GM19452 (cell line): ENCODE results near the gene COPS8.

Source experiments
- ATAC-seq: cut with Tn5 transposase; IDR thresholded peaks from one replicate; pipeline ENCODE4 v1.9.1; 2021; ENCODE audit not compliant: unreplicated experiment

Gene COPS8

DNA sequence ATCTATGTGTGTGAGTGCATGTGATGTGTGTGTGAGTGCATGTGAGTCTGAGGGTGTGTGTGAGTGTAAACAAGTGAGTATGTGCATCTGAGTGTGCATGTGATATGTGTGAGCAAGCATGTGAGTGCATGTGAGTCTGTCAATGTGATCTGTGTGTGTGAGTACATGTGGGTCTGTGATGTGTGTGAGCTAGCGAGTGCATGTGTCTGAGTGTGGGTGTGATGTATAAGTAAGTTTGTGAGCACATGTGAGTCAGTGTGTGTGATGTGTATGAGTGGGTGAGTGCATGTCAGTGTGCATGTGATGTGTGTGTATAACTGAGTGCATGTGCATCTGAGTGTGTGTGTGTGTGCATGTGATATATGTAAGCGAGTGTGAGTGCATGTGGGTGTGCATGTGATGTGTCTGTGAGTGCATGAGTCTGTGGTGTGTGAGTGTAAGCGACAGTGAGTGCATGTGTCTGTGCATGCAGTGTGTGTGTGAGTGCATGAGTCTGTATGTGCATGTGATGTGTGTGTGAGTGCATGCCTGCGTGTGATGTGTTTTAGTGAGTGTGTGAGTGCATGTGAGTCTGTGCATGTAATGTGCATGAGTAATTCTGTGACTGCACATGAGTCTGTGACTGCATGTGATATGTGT, 44.1 kb downstream of the COPS8 start:
- no peak for ATAC-seq

GRCh38 chr2:237130562-237131421, 45.1 kb downstream of the COPS8 start:
- ATAC-seq = no peak

- no peak for ATAC-seq
These were observed 46.3 kb downstream of the COPS8 start for GRCh38 chr2:237131749-237132533.

DNA sequence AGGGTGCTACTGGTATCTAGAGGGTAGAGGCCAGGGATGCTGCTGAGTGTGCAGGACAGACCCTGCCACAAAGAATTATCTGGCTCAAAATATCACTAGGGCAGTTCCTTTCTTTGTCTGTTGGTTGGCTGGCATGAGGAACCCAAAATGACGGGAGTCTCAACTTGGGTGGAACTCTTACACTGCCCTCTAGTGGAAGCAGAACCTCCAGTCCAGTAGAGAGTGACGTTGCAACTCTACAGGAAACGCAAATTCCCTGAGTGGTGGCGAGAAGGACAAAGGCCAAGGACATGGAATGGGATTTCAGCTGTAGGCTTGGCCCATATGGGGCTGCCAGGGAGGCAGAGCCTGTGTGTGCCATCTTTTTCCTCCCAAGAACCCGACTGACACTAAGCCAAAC, 47.1 kb downstream of the COPS8 start:
- no peak for ATAC-seq

- ATAC-seq = no peak
These were observed 48.9 kb downstream of the COPS8 start for GRCh38 chr2:237134321-237135230.

DNA sequence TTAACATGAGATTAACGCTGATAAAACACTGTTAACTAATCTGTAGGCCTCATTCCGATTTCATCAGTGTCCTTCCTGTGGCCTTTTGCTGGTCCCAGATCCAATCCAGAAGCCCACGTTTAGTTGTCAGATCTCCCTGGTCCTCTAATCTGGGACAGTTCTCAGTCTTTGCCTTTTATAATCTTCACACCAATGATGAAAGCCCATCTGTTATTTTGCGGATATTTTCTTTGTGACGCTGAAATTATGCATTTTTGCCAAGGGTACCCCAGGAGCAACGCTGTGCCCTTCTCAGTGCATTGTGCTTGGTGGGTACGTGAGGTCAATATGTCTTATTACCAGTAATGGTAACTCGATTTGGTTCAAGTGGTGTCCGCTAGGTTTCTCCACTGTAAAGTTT, 51.1 kb downstream of the COPS8 start:
- ATAC-seq = no peak

- no peak for ATAC-seq
These were observed 52.1 kb downstream of the COPS8 start for GRCh38 chr2:237137626-237138323.

DNA sequence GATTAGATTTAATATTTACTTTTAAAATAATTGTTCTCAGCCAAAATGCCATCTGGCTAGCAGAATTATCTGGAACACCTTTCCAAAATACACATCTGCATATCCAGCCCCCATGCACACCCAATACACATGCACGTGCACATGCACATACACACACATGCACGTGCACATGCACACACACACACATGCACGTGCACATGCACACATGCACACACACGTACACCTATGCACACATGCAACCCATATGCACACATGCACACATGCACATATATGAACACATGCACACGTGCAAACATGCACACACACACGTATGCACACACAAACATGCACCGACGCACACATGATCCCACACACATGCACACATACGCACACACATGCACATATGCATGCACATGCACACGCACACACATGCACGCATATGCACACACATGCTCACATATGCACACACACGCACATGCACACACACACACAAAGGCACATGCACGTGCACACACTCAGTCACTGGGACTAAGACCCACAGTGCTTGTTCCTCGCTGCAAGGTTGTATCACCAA, 53.5 kb downstream of the COPS8 start:
- no peak for ATAC-seq

DNA sequence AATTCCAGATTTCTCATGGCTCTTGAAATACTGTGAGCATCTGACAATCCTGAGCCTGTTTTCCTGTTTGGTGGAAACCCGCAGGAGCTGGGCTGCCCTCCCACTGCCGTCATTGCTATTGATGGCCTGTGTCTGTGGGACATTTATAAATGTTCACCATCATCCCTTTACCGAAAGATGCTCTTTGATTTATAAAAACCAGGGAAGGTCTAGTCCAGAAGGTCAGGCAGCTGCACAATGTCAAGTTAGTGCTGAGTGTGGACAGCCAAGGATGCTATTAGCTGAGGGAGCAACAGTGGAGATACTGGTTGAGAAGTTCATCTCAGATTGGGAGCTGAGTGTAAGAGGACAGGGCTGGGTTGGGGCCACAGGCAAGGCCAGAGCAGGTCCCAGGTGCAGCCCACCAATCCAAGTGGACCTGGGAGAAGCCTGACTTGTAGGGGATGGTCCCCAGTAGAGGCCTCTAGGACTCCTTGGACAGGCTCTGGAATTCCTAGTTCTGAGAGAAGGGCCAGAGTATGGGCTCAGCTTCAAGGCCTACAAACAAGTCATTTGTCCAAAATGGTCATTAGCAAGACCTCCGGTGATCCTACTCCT, 55.1 kb downstream of the COPS8 start:
- ATAC-seq = no peak

- ATAC-seq = no peak
These were observed 55.9 kb downstream of the COPS8 start for GRCh38 chr2:237141571-237142051.

- ATAC-seq = no peak
These were observed 57.4 kb downstream of the COPS8 start for GRCh38 chr2:237143118-237143517.

DNA sequence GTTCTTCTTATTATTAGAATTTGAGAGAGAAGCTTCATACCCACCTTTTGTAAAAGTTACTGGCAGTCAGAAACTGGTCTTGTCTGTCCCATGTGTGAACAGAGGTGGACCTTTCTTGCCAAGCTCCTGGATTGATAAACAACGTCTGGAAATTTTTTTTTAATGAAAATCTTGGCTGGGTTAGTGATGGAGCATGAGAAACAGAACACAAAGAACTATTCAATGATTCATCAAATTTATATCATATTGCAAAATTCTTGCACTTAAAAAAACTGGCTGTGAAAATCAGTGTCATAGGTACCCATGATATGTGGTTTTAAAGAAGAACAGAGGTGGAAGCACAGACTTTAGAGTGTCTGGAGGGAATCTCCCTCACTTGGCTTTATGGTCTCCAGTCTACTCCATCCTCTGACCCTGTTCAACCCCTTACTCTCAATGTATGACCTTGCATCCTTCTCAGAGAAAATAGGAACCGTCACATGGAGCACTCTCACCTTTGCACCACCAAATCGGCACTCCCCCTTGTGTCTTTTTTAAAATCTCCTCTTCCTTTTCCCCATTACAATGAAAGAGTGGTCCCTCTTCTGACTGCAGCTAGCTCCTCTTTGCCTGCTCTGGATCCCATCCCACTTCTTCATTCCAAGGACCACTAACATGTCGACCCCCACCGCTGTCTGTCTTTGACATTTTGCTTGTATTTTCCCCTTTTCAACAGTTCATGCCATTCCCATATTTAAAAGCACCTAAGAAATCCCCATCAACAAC, 58.2 kb downstream of the COPS8 start:
- ATAC-seq = no peak

DNA sequence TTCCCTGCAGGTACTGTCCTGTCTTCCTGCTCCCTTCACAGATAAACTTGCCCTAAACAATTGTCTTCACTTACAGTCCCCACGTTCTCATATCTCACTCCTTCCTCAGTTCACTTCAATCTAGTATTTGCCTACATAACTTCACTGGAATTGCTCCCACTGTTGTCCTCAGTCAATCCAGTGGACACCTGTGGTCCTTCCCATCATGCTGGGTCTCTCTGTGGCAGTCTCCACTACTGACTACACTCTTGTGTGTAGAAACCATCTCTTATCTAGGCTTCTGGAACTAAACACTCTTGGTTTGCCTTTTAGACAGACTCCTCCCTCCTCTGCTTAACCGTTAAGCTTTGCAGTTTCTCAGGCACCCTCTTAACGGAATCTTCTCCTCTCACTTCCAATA, 58.8 kb downstream of the COPS8 start:
- ATAC-seq = no peak

GRCh38 chr2:237147317-237147716, 61.6 kb downstream of the COPS8 start:
- no peak for ATAC-seq

DNA sequence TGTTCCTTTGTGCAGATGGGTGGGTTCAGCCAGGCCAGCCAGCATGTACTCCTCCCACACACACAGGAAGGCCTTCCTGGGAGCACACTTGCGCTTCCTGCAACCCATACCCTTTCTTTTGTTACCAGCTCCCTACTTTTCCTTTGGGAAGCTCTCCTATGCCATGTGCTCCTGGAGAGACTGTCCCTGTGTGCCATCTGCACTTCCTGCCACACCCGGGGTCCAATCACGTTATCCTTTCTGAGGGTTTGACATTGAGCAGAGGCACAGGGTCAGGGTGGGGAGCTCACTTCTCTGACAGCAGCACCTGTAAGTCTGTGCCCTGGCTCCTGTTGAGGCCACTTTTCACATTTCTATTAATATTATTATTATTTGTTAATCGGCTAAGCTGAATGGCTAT, 62.9 kb downstream of the COPS8 start:
- ATAC-seq = no peak

DNA sequence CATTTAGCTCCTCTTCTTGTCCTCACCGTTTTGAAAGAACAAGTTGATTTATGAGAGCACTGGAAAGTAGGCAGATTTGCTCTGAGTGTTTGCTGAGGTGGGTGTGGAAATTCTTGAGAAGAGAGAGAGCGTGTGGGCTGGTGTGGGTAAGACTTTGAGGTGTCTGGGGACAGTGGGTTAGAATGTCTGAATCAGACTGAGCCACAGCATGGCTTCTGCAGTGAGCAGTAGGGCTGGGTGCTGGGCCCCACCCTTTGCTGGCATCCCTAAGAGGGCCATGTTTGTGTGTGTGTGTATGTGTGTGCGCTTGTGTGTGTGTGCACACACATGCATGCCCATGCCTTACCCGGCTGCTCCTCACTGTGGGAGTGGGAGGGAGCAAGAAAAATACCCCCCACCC, 63.7 kb downstream of the COPS8 start:
- no peak for ATAC-seq
